GM19193 (cell line): Measurements from ENCODE around the gene TSGA10IP.
A peak's percentile ranks its signal among the peaks of the same experiment; 100 is the strongest.

ENCODE experiments used
- POLR2A ChIP-seq: IDR thresholded peaks from 4 replicates; pipeline ENCODE4 v1.6.1; 2011; ENCODE audit not compliant: insufficient read depth, insufficient read length; ENCODE audit errors: extremely low read depth

TSGA10IP gene

DNA sequence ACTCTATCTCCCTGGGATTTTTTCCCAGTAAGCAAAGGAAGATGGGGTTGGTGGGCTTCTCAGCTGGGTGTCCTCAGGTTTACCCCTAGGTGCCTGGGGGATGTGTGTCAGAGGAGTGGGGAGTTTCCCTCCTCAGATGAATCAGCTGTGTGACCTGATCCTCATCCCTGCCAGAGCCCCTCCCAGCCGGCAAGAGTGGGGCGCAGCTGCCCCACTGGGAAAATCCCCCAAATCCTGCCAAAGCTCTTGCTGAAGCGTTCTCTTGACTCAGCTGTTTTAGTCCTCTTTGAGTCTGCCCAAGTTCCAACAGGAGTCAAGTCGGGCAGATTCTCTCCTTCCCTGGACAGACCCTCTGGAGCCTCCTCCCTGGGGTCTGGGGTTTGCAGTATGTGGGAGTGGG, 32.4 kb upstream of the TSGA10IP start:
- TF ChIP-seq POLR2A = no peak

DNA sequence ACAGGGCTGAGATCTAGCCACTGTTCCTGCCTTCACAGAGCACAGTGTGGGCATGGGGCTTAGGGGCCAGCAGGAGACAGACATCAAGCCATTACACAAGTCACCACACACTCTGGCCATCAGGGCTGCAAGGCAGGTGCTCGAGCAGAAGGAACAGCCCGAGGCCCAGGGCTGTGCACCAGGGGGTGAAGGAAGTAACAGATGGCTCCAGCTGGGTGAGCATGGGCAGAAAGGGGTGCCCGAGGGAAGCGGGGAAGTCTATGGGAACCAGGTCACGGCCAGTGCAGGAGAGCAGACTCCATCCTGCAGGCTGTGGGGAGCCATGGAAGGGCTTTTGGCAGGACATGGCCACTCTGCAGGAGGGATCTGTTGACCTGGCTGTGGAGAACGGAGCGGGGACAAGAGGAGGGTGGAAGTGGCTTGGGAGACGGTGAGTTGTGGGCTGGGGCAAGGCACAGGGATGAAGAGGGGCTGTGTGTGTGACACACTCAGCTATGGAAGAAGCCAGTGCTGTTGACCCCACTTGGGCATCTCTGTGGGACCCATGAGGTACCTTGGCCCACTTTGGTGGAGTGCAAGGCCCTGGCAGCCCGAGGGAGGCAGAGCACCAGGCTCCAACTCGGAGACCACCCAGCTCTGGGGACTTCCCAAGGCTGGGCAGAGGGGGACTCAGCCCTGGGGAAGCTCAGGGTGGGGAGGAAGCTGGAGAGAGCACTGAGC, 30.0 kb upstream of the TSGA10IP start:
- TF ChIP-seq POLR2A = peak; percentile 15

DNA sequence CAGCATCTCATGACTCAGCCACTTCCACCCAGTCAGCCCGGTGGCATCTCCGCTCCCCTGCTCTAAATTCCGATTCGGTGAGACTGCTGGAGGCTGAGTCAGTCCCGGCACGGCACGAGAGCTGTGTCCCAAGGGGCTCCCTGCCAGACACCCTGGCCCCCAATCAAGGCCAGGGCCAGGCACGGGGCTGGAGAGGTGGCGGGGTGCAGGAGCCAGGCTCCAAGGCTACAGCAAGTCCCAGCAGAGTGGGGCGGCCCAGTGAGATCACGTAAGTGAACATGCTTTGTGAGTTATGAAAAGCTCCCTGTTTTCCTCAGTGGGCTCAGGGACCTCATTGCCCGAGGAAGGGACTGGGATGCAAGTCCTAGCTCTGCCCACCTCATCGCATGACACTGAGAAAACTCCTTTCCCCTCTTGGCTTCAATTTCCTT, 29.4 kb upstream of the TSGA10IP start:
- peak; percentile 11 for TF ChIP-seq POLR2A

GRCh38 chr11:65916391-65916790, 28.9 kb upstream of the TSGA10IP start:
- no peak for TF ChIP-seq POLR2A

DNA sequence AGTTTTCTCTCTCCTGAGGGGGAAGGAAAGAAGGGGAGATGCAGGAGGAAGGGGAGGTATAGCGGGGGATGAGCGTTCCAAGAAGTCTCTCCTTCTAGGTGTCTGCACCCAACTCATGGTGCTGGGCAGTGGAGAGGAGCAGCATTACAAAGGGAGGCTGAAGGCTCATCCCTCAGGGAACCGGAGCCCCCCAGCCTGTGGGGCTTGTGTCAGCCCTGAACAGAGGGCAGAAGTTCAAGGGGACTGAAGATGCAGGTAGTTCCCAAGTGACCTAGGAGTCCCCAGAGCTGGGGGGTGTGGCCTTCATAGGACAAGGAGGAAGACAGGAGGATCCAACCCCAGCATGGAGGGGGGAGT, 28.2 kb upstream of the TSGA10IP start:
- TF ChIP-seq POLR2A = no peak

DNA sequence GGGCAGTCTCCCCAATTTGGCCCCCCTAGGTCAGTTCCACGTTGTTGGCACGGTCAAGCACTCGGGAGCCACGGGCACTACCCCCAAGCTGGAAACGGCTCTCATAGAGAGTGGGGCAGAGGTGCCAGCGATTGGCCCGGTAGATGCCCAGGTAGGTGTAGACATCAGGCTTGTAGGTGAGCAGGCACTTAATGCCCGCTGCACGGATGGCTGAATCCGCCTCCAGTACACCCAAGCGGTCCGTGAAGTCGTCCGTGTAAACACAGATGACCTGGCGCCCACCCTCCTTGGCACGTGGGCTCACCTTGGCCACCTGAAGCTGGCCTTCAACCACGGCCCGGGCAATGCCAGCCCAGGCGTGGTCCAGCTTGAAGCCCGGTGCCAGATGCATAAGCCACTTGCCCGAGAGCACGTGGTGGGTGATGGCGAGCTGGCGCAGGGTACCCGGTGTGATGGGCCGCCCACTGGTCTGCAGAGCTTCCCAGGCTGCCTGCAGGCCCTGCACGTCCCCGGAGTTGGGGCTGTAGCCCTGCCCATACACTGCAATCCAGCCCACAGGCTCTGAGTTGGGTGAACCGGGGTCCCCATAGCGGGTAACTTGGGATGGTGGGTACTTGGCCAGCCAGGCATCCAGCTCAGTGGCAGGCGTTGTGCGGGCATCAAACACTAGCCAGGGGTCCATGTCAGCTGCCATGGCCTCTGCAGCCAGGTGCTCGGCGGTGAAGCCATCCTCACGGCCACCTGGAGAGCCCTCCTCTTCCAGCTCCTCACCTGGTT, 27.7 kb upstream of the TSGA10IP start:
- no peak for TF ChIP-seq POLR2A

DNA sequence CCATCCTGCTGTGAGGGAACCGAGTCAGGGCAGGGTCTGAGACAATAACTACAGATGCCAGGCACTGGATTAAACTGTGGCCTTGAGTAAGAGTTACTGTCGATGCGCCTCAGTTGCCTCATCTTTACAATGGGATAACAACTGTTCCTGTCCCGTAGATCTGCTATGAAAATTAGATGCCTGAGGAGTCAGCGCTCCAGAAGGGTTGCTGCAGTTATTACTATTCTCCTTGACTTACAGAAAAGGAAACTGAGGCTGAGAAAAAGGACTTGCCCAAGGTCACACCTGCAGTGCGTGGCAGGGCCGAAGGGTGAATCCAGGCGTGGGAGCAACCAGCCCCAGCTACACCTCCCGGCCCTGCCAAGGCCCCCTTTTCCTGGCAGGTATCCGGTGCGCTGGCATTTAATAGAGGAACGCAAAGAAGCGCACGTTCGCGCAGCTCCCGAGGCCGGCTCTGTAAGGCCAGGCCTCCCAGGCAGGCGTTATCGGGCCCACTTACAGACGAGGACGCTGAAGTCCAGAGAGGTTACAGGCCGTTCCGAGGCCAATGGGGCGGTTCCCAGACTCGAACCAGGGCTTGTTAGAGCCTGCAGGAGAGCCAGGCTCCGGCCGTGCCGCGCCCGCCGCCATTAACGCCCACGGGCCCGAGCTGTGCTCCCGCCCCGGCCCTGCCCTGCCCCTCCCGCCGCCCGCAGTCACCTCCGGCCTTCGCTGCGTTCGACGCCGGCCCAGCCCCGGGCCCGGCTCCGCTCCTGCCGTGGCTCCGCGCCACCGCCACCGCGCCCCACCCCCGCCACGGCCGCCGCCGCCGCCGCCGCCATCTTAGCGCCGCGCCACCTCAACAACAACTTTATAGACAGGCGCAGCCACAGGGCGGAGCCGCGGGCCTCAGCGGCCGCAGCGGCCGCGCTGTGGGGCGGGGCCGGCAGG, 26.8 kb upstream of the TSGA10IP start, which contains the start of gene C11orf68:
Gene C11orf68, minus strand, starts transcription at position 852 of the 930 bp plus-strand sequence. Its CDS starts 31 bp downstream, at position 821.
- peak; percentile 69 for TF ChIP-seq POLR2A

- TF ChIP-seq POLR2A = peak; percentile 30
Observed at GRCh38 chr11:65919141-65919572, 26.1 kb upstream of the TSGA10IP start, which contains the start of gene DRAP1. TSS of gene DRAP1 (plus strand) at chr11:65919426. CDS start at chr11:65919502, 76 bp downstream.

DNA sequence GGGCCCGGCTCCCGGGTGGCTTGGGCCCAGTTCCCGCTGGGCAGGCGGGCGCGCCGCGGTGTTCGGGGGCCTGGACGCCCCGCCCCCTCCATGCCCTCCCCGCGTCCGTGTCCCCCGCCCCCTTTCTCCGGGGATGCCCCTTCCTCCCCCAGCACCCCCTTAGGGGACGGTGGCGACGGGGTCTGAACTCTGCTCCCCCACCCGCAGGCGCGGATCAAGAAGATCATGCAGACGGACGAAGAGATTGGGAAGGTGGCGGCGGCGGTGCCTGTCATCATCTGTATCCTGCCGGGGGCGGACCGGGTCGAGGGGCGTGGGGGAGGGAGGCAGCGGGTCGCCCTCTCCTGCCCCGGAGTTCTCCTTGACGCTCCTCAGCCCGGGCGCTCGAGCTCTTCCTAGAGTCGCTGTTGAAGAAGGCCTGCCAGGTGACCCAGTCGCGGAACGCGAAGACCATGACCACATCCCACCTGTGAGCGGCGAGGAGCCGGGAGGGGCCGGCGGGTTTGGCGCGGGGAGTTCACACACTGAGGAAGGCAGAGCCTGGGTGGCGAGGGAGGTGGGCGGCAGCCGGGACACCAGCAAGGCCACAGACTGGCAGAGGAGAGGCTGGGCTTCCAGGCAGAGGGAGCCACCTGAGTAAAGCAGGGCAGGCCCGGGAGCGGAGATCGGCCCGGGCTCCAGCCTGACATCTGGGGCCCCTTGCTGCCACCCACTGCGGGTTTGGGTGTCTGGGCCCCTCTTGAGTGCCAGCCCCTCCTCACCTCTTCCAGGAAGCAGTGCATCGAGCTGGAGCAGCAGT, 25.5 kb upstream of the TSGA10IP start:
- TF ChIP-seq POLR2A = no peak

DNA sequence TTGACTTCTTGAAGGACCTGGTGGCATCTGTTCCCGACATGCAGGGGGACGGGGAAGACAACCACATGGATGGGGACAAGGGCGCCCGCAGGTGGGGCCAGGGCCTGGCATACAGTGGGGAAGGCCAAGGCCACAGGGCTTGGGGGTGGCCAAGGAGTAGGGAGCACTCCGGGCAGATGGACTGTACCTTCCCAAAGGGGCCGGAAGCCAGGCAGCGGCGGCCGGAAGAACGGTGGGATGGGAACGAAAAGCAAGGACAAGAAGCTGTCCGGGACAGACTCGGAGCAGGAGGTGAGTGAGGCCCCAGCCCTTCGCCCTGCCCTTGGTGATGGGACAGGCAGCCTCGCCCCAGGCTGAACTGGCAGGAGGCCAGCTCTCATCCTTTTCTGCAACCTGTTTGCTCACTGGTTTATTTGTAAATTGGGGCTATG, 24.9 kb upstream of the TSGA10IP start:
- no peak for TF ChIP-seq POLR2A

GRCh38 chr11:65921033-65921555, 24.2 kb upstream of the TSGA10IP start:
- no peak for TF ChIP-seq POLR2A

DNA sequence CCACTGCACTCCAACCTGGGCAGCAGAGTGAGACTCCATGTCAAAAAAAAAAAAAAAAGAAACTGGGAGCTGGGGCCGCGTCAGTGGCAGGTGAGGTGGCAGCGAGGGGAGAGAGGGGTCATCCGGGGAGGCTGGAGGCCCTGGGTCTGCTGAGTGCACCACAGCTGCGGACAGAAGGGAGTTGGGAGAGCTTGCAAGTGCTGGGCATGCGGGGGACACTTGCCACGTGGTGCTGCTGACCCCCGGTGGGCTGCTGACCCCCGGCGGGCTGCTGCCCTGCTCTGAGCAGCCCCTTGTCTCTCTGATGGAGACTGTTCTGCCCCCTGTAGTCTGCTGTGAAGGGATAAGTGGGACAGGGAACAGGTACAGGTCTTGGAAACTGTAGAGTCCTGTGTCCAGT, 23.4 kb upstream of the TSGA10IP start:
- TF ChIP-seq POLR2A = no peak

- no peak for TF ChIP-seq POLR2A
Observed at GRCh38 chr11:65922565-65922964, 22.7 kb upstream of the TSGA10IP start.

DNA sequence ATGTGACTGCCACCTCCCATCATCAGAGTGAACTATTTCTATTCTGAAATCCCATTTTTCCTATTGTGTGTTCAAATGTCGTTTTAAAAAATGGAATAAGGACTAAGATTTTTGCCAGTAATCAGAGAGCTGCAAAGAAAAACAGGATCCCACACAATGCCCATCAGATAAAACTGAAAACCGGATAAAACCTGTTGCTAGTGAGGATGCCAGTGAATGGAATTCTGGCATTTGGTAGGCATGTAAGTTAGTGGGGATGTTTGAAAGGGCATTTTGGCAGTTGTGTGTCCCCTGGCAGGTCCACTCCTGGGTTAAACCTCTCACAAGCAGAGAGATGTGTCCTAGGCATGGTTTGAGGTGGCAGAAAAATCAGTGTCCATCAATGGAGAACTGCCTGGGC, 19.9 kb upstream of the TSGA10IP start:
- TF ChIP-seq POLR2A = no peak
